ENCODE data around the gene NKD1. TPM values are rescaled to one million over a fixed set of nuclear protein-coding genes. Genes with fewer than 3 reads are reported as not detected.
A peak's percentile ranks its signal among the peaks of the same experiment; 100 is the strongest.

Gene NKD1
- total and polyA plus RNA-seq, 2 experiments from 2014 or later, result not detected

DNA sequence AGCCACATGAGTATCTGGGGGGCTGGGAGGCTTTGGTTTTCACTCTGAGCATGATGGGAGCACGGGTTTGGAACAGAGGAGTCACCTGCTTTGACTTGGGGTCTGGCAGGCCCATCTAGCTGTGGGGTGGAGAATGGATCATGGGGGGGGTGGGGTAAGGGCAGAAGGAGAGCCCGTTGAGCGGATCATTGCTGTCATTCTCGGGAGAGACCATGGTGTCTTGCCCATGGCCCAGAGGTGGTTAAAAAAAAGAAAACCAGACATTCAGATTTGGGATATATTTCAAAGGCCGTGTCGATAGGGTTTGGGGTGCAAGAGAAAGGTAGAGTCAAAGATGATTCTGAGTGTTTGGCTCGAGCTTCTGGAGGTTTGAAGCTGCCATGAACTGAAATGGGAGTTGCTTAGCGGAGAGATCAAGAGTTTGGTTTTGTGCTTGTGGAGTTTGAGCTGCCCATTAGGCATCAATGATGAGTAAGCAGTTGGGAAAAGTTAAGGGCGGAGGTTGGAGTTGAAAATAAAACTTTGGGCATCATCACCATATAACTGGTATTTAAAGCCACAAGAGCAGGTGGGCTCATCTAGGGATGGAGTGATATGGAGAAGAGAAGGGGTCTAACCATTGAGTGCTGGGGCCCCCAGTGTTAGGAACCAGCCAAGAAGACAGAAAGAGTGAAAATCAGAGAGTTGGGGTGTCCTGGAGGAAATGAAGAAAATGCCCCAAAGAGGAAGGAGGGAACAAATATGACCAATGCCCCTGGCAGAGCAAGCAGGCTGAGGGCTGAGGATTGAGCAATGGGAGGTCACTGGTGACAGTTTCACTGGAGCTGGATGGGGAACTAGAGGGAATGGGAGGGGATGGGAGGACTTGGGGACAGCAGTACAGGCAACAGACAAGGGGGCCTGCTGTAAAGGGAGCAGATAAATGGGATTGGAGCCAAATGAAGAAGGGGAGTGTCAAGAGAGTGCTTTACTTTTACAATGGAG is 147.1 kb downstream of the NKD1 start:
- WGBS, 2 experiments (ENCODE audit: low coverage in 1 of 2, low lambda C conversion rate in 2 of 2, missing lambda C conversion rate in 2 of 2), result 76 to 79% methylated on average over 6 to 9 of the region's 9 CpGs
- in situ Hi-C loops (cut with MboI), result no loop called here
- no peak for TF ChIP-seq EZH2phosphoT487 (IDR thresholded peaks at IDR 0.05; ENCODE audit: insufficient read depth, low read depth)
- no peak for TF ChIP-seq EZH2 (IDR thresholded peaks at IDR 0.05; ENCODE audit: insufficient read depth, poor library complexity, severe bottlenecking)

DNA sequence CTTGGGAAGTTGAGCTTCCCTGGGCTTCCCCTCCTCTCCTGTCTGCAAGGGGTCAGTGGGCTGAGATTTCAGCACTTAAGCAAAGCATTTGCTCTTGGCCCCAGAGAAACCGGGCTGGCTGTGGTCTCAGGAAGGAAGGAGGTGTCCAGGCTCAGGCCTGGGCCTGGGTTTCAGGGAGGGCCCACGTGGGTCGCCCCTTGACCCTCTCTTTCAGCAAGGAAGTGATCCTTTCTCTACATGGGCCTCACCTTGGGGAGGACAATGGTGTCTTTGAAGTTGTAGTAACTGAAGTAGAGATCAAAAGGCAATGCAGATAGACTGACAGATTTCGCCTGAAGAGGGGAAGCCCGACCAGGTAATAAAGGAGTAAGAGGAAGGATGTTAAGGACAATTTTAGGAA is 147.9 kb downstream of the NKD1 start:
- WGBS, 2 experiments (ENCODE audit: low coverage in 1 of 2, low lambda C conversion rate in 2 of 2, missing lambda C conversion rate in 2 of 2), result 70% methylated on average over 5 of the region's 5 CpGs
- no peak for TF ChIP-seq EZH2phosphoT487 (IDR thresholded peaks at IDR 0.05; ENCODE audit: insufficient read depth, low read depth)
- TF ChIP-seq EZH2 (IDR thresholded peaks at IDR 0.05; ENCODE audit: insufficient read depth, poor library complexity, severe bottlenecking), result no peak
- Histone ChIP-seq H3K9ac (no peak overlapping the region), H3K27ac (no peak overlapping the region), H3F3A (ENCODE audit: insufficient read depth) (no peaks in the 10 kb centered on the region), H3K9me2 (ENCODE audit: insufficient read depth) (no peaks in the 10 kb centered on the region), H3K4me2 (ENCODE audit: unreplicated experiment) (no peak overlapping the region), H4K20me1 (ENCODE audit: insufficient read depth) (no peaks in the 10 kb centered on the region), H3K9me3 (ENCODE audit: low read depth) (no peaks in the 10 kb centered on the region), H3K79me2 (ENCODE audit: insufficient read depth) (no peaks in the 10 kb centered on the region), H2AFZ (no peak overlapping the region), H3K27me3 (replicated peaks; ENCODE audit: insufficient read depth) (peaks cover 15% of the 10 kb centered on the region), H3K4me3 (no peak overlapping the region), H3K4me1 (ENCODE audit: insufficient read depth) (no peaks in the 10 kb centered on the region), H3K36me3 (ENCODE audit: low read depth) (no peaks in the 10 kb centered on the region)
- in situ Hi-C loops (cut with MboI), result no loop called here
- DNase-seq, result no peak

More for the DNA sequence above, 147.1 kb downstream of the NKD1 start:
- Histone ChIP-seq H3K36me3 (ENCODE audit: low read depth) (no peaks in the 10 kb centered on the region), H3K27me3 (replicated peaks; ENCODE audit: insufficient read depth) (peaks cover 20% of the 10 kb centered on the region), H3K79me2 (ENCODE audit: insufficient read depth) (no peaks in the 10 kb centered on the region), H3K27ac (no peak overlapping the region), H3K9me3 (ENCODE audit: low read depth) (no peaks in the 10 kb centered on the region), H3K9ac (no peak overlapping the region), H3F3A (ENCODE audit: insufficient read depth) (no peaks in the 10 kb centered on the region), H4K20me1 (ENCODE audit: insufficient read depth) (no peaks in the 10 kb centered on the region), H3K4me2 (ENCODE audit: unreplicated experiment) (no peak overlapping the region), H2AFZ (no peak overlapping the region), H3K4me3 (no peak overlapping the region), H3K9me2 (ENCODE audit: insufficient read depth) (no peaks in the 10 kb centered on the region), H3K4me1 (ENCODE audit: insufficient read depth) (no peaks in the 10 kb centered on the region)
- DNase-seq, result peak; percentile 14

DNA sequence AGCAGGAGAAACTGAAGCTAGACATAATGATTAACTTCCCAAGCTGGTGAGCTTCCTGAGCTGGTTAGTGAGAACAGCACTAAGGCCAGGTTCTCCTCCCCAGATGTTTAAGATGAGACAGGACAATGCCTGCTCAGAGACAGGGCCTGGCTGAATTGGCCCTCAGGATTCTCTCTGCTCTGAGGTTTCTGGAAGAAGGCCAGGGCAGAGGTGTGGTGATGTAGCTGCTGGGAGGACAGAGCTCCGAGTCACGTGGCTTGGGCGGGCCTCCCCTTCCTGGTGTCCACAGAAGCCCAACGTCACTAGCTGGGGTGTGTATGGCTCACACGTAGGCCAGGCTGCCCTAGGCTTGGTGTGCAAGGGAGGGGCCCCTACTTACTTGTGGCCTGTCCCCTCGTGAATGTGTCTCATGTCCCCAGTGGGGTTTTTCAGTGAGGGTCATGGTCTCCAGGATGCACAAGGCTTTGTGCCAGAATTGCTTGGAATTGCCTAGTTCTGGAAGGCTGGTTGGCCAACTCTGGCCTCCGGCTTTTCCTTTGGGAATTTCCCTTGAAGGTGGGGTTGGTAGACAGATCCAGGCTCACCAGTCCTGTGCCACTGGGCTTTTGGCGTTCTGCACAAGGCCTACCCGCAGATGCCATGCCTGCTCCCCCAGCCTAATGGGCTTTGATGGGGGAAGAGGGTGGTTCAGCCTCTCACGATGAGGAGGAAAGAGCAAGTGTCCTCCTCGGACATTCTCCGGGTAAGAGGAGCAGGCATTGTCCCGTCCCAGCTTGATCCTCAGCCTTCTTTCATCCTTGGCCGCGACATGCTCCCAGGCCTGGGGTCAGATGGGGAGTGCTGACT is 148.6 kb downstream of the NKD1 start:
- H3K27ac ChIP-seq, result no peak overlapping the region
- H3F3A ChIP-seq (ENCODE audit: insufficient read depth), result no peaks in the 10 kb centered on the region
- H3K9me2 ChIP-seq (ENCODE audit: insufficient read depth), result no peaks in the 10 kb centered on the region
- no peak overlapping the region for H3K4me3 ChIP-seq
- no peak overlapping the region for H3K4me2 ChIP-seq (ENCODE audit: unreplicated experiment)
- 69 to 72% methylated on average over 15 of the region's 15 CpGs for WGBS, 2 experiments (ENCODE audit: low coverage in 1 of 2, low lambda C conversion rate in 2 of 2, missing lambda C conversion rate in 2 of 2)
- no peaks in the 10 kb centered on the region for H3K4me1 ChIP-seq (ENCODE audit: insufficient read depth)
- no peaks in the 10 kb centered on the region for H3K79me2 ChIP-seq (ENCODE audit: insufficient read depth)
- DNase-seq, result peak; percentile 75
- H3K36me3 ChIP-seq (ENCODE audit: low read depth), result no peaks in the 10 kb centered on the region
- no peak overlapping the region for H2AFZ ChIP-seq
- in situ Hi-C loops (cut with MboI), result no loop called here
- no peak overlapping the region for H3K9ac ChIP-seq
- H3K27me3 ChIP-seq (replicated peaks; ENCODE audit: insufficient read depth), result peaks cover 14% of the 10 kb centered on the region
- TF ChIP-seq EZH2 (IDR thresholded peaks at IDR 0.05; ENCODE audit: insufficient read depth, poor library complexity, severe bottlenecking) (no peak), EZH2phosphoT487 (IDR thresholded peaks at IDR 0.05; ENCODE audit: insufficient read depth, low read depth) (no peak)
- no peaks in the 10 kb centered on the region for H4K20me1 ChIP-seq (ENCODE audit: insufficient read depth)
- H3K9me3 ChIP-seq (ENCODE audit: low read depth), result no peaks in the 10 kb centered on the region

DNA sequence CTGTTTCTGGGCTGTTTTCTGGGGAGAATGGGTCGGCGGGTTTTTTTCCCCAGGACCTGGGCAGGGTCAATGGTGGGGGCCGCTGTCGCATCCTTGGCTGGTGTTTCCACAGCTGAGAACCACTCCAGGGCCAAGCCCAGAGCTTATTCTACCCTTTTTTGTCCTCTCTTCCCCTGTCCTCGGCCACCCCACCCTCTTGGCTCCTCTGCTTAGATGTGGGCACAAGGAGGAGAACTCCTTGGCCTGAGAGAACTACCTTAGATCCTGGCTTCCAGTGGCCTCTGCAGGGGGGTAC is 149.2 kb downstream of the NKD1 start:
- no peak overlapping the region for H3K4me2 ChIP-seq (ENCODE audit: unreplicated experiment)
- 93 to 98% methylated on average over 5 of the region's 5 CpGs for WGBS, 2 experiments (ENCODE audit: low coverage in 1 of 2, low lambda C conversion rate in 2 of 2, missing lambda C conversion rate in 2 of 2)
- H3K9me2 ChIP-seq (ENCODE audit: insufficient read depth), result no peaks in the 10 kb centered on the region
- H3F3A ChIP-seq (ENCODE audit: insufficient read depth), result no peaks in the 10 kb centered on the region
- TF ChIP-seq EZH2 (IDR thresholded peaks at IDR 0.05; ENCODE audit: insufficient read depth, poor library complexity, severe bottlenecking), result no peak
- in situ Hi-C loops (cut with MboI), result no loop called here
- H3K79me2 ChIP-seq (ENCODE audit: insufficient read depth), result no peaks in the 10 kb centered on the region
- no peak for DNase-seq
- no peaks in the 10 kb centered on the region for H4K20me1 ChIP-seq (ENCODE audit: insufficient read depth)
- H2AFZ ChIP-seq, result no peak overlapping the region
- no peak overlapping the region for H3K4me3 ChIP-seq
- no peaks in the 10 kb centered on the region for H3K9me3 ChIP-seq (ENCODE audit: low read depth)
- H3K9ac ChIP-seq, result no peak overlapping the region
- no peaks in the 10 kb centered on the region for H3K4me1 ChIP-seq (ENCODE audit: insufficient read depth)
- H3K27me3 ChIP-seq (replicated peaks; ENCODE audit: insufficient read depth), result peaks cover 14% of the 10 kb centered on the region
- no peaks in the 10 kb centered on the region for H3K36me3 ChIP-seq (ENCODE audit: low read depth)
- no peak overlapping the region for H3K27ac ChIP-seq

All from GM23248 (cell line).